Measurements from ENCODE around the gene SIT1. TPM values are rescaled to one million over a fixed set of nuclear protein-coding genes. Genes with fewer than 3 reads are reported as not detected.
A peak's percentile ranks its signal among the peaks of the same experiment; 100 is the strongest.

The SIT1 gene, protein sequence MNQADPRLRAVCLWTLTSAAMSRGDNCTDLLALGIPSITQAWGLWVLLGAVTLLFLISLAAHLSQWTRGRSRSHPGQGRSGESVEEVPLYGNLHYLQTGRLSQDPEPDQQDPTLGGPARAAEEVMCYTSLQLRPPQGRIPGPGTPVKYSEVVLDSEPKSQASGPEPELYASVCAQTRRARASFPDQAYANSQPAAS
- total RNA-seq (2014; rRNA removed): 0.26 and 0.63 TPM in 2 replicates
- polyA plus RNA-seq (2012): 0.09 TPM

DNA sequence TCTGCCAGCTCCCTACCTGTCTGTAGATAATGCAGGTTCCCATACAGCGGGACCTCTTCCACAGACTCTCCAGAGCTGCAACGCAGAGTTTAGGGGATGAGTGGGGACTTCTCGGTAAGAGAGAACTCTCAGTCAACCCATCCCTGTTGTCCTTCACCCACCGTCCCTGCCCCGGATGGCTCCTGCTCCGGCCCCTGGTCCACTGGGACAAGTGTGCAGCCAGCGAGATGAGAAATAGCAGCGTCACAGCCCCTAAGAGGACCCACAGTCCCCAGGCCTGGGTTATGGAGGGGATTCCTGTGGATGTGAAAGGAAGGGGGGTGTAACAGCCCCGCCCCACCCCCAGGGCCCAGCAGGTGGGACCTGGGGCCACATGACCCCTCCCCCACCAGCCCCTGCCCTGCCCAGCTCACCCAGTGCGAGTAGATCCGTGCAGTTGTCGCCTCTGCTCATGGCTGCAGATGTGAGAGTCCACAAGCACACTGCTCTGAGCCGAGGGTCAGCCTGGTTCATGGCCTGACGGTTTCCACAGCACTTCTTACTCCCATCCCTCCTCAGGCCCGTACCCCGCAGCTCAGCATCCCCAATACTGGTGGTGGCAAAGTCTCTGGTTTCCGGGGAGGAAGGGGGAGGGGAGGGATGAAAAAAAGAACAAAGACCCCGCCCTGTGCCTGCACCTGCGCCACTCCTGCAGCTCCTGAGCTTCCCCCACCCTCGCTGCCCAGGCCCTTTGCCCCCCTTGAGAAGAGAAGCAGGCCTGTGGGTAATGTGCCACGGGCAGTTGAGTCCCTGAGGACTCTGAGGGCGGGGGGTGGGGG, at the start of gene SIT1:
Gene SIT1 (minus strand): TSS at position 591 of the 818 bp plus-strand sequence. CDS start 78 bp downstream, at position 513.
- no peak for DNase-seq (ENCODE audit: low read depth)

GRCh38 chr9:35700031-35700430, 49.3 kb upstream of the SIT1 start:
- DNase-seq (ENCODE audit: low read depth): no peak

DNA sequence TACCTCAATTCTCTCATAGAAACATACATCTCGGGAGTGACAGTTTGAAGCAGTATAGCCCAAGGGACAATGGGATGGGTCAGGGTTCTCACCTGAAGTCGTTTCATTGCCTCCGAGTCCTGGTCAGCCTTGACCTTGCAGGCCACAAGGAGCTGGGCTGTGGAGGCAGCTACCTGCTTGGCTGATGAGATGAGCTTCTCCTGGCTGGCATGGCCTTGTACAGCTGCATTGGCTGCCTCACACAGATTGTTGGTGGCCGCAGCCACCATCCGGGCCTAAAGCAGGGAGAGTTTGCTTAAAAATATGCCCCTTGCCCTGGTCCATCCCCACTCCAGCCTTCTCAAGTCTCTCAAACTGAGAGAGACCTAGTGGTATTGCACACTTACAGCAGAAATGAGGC, 47.5 kb upstream of the SIT1 start:
- no peak for DNase-seq (ENCODE audit: low read depth)

GRCh38 chr9:35697486-35697885, 46.8 kb upstream of the SIT1 start:
- DNase-seq (ENCODE audit: low read depth): no peak

DNA sequence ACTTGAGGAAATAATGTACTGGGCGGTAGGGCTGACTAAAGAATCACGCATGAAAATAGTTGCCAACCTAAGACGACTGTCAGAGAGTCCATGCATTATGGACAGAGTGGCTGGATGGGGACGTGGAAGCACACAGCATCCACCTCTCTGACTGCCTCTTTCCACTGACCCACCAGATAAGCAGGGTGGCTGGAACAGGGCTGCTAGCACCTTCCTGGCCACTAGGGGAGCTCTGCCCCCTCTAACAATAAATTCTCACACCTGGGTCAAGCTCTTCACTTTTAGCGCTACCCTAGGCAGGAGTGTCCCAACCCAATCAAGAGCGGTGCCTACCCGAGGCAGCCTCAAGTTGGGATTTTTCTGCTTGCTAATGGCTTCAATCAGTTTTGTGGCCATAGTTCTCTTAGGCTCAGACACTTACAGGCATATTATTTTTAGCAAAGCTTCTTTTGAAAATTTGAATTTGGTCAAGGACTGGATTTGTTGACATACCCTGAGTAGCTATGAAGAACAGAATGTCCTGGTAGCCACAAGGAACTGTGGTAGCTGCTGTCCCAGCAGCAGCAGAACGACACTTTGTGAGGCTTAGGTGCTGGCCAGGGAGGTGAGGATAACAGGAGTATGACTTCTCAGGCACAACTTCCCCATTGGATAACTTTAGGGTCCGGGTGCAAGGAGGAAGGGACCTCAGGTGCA, 45.9 kb upstream of the SIT1 start:
- peak; percentile 36 for DNase-seq (ENCODE audit: low read depth)

GRCh38 chr9:35695943-35696401, 45.2 kb upstream of the SIT1 start:
- no peak for DNase-seq (ENCODE audit: low read depth)

DNA sequence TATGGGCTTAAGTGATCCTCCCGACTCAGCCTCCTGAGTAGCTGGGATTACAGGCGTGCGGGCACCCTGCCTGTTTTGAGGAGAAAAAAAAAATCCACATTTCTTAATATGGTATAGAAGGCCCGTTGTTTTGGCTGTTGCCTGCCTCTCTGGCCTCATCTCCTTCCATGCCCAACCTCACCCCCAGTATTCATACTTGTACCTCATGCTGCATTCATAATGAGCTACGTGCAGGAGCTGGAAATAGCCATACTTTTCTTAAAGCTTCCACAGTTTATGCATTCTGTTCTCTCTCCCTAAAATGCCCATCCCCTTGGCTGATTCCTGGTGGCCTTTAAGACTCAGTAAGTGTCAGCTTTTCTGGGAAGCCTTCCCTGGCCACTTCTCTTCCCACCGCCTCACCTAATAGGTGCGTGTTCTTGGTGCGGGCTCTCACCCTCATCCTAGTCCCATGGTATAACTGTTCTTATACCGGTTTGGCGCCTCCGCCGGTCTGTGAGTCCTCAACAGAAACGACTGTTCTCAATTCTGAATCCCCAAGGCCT, 41.1 kb upstream of the SIT1 start:
- DNase-seq (ENCODE audit: low read depth): no peak

GRCh38 chr9:35691334-35691650, 40.6 kb upstream of the SIT1 start:
- DNase-seq (ENCODE audit: low read depth): no peak

GRCh38 chr9:35690614-35691333, 40.0 kb upstream of the SIT1 start:
- DNase-seq (ENCODE audit: low read depth): peak; percentile 73

GRCh38 chr9:35690294-35690613, 39.5 kb upstream of the SIT1 start:
- no peak for DNase-seq (ENCODE audit: low read depth)

- DNase-seq (ENCODE audit: low read depth): peak; percentile 89
Observed at GRCh38 chr9:35689542-35690293, 39.0 kb upstream of the SIT1 start, which contains the start of gene TPM2. TSS of gene TPM2 (minus strand) at chr9:35689925. CDS start at chr9:35689817, 108 bp downstream.

GRCh38 chr9:35688558-35689541, 38.1 kb upstream of the SIT1 start:
- DNase-seq (ENCODE audit: low read depth): peak; percentile 91

DNA sequence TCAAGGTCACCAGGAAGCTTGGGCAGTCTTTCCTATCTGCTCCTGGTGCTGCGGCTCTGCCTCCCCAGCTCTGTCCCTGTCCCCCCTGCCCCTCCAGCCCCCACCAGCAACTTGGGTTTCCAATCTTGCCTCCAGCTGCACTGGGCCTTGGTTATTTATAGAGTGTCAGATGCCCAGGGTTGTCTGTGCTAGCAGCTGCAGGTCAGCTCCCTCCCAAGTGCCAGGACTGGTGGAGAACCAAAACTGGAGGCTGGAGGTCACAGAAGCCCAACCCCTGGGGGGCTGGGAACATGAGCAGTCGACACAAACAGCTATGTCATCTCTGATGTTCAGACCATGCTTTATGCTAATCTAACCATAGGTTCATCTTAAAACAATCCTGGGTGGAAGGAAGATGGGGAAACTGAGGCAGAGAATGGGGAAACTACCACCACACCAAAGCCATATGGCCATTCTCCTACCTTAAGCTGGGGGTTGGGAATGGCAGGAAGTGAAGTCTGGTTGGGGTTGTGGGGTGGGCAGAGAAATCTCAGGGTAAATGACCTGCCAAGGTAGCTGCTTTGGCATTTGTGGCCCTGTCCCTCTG, 37.3 kb upstream of the SIT1 start:
- DNase-seq (ENCODE audit: low read depth): peak; percentile 51

DNA sequence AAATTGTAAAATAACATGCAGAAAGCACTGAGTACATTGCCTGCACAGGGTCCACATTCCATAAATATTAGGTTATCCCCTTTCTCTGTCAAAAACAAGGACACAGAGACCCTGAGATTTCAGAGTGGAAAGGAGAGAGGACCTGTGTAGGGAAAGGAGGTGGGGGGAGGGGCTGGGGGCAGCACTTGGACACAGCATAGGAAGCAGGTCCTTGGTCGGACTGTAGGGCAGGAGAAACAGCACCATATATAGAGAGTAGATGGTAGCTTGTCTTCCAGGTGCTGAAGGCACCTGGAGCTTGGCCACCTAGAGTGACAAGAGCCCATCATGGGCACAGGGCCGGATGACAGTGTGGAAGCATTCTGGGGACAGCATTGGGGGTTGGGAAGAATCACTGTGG, 36.6 kb upstream of the SIT1 start:
- no peak for DNase-seq (ENCODE audit: low read depth)

- DNase-seq (ENCODE audit: low read depth): peak; percentile 40
Observed at GRCh38 chr9:35686222-35687203, 35.8 kb upstream of the SIT1 start.

DNA sequence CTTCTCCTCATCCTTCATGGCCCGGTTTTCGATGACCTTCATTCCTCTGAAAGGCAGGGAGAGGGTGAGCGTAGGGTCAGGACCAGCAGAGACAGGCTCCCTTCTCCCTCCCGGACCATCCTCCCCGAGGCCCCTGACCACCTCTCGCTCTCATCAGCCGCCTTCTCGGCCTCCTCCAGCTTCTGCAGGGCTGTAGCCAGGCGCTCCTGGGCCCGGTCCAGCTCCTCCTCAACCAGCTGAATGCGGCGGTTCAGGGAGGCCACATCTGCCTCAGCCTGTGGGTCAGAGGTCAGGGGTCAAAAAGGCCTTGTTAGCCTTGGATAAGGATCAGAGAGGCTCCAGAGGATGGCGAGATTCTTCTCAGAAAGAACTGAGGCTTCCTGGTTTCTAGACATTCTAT, 34.8 kb upstream of the SIT1 start:
- DNase-seq (ENCODE audit: low read depth): no peak

- no peak for DNase-seq (ENCODE audit: low read depth)
Observed at GRCh38 chr9:35684921-35685320, 34.2 kb upstream of the SIT1 start.

DNA sequence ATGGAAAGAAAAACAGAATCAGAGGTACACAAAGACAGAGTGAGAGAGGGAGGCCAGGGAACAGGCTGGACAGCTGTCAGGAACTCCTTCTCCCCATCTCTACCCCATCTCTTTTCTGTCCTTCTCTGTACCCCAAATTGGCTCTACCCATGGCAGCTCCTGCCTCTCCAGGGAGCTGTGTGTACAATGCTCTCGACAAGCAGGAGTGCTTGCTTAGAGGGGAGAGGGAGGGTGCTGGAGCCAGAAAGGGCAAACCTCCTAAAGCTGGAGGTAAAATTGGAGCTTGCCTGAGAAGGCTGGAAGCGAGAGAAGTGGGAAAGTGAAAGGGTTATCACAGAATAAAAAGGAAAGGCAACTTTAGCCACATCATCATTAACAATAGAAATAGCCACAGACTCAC, 32.6 kb upstream of the SIT1 start:
- DNase-seq (ENCODE audit: low read depth): no peak

Measured in LHCN-M2 (cell line).